Fibroblast of lung (primary cell): ENCODE results near the gene MUSTN1. TPM values are rescaled to one million over a fixed set of nuclear protein-coding genes. Genes with fewer than 3 reads are reported as not detected.

Source experiments
- DNase-seq, 2 donors: peaks; one replicate each; pipeline versions ENCODE4 v3.0.0 to v3.0.0-alpha.2; 2010; ENCODE audit warnings: low read depth in 2 of 2
- H2AFZ ChIP-seq: 2 replicates; pipeline ENCODE4 v1.5.1; 2012; ENCODE audit warnings: low read length, control low read depth, inconsistent platforms
- H3K27ac ChIP-seq: 2 replicates; pipeline ENCODE4 v1.5.1; 2011; ENCODE audit warnings: low read length, control low read depth; ENCODE audit not compliant: insufficient read depth
- H3K27me3 ChIP-seq: 2 replicates; pipeline ENCODE4 v1.5.1; 2011; ENCODE audit warnings: mild to moderate bottlenecking, low read length; ENCODE audit not compliant: control insufficient read depth, insufficient read depth
- H3K36me3 ChIP-seq: 2 replicates; pipeline ENCODE4 v1.5.1; 2011; ENCODE audit warnings: low read length; ENCODE audit not compliant: control insufficient read depth, insufficient read depth
- H3K4me1 ChIP-seq: 2 replicates; pipeline ENCODE4 v1.5.1; 2011; ENCODE audit warnings: low read length; ENCODE audit not compliant: control insufficient read depth, insufficient read depth; ENCODE audit errors: extremely low read depth
- H3K4me2 ChIP-seq: 2 replicates; pipeline ENCODE4 v1.5.1; 2011; ENCODE audit warnings: low read length, control low read depth; ENCODE audit not compliant: insufficient read depth; ENCODE audit errors: extremely low read depth
- H3K4me3 ChIP-seq, 4 experiments: fragments of 200-600 bp in 1 of 4; sonication (generic) in 1 of 4; replicated peaks in 1 of 4; 2 replicates each; pipeline ENCODE4 v1.5.1; 2011 to 2016; ENCODE audit warnings: low read length in 4 of 4, low read depth in 3 of 4, mild to moderate bottlenecking in 3 of 4, control low read depth in 2 of 4, inconsistent platforms in 1 of 4, mixed read lengths in 1 of 4; ENCODE audit not compliant: insufficient read depth in 1 of 4; ENCODE audit errors: control extremely low read depth in 1 of 4
- H3K79me2 ChIP-seq: 2 replicates; pipeline ENCODE4 v1.5.1; 2012; ENCODE audit warnings: mild to moderate bottlenecking, low read length, inconsistent platforms; ENCODE audit not compliant: control insufficient read depth, insufficient read depth
- H3K9ac ChIP-seq: 2 replicates; pipeline ENCODE4 v1.5.1; 2011; ENCODE audit warnings: mild to moderate bottlenecking, low read length, control low read depth; ENCODE audit not compliant: insufficient read depth
- H3K9me3 ChIP-seq: 2 replicates; pipeline ENCODE4 v1.5.1; 2012; ENCODE audit warnings: low read depth, low read length; ENCODE audit not compliant: control insufficient read depth, insufficient read depth
- H4K20me1 ChIP-seq: 2 replicates; pipeline ENCODE4 v1.5.1; 2011; ENCODE audit warnings: low read length; ENCODE audit not compliant: control insufficient read depth, insufficient read depth; ENCODE audit errors: extremely low read depth
- EZH2 ChIP-seq: IDR thresholded peaks from 2 replicates; pipeline ENCODE4 v1.5.1; 2012; ENCODE audit warnings: low read length, control low read depth, mild to moderate bottlenecking; ENCODE audit errors: missing control alignments
- polyA plus RNA-seq, 2 donors: library from polyadenylated mRNA; depleted of rRNA in 1 of 2; stranded (reverse) in 1 of 2; unstranded in 1 of 2; fragments of >200 nt; gene quantifications; 2 replicates each; pipeline ENCODE4 v1.2.1, GENCODE V29; 2011 to 2012; ENCODE audit warnings: missing spikeins in 1 of 2
- total RNA-seq: library from RNA; depleted of rRNA; stranded (reverse); fragments of >200 nt; gene quantifications from 2 replicates; pipeline ENCODE4 v1.2.1, GENCODE V29; 2014
- TF ChIP-seq, protein P1 (sequence below), 2 donors: IDR thresholded peaks in 1 of 2; conservative IDR thresholded peaks in 1 of 2; 1 replicate in 1 of 2; 2 replicates in 1 of 2; pipeline ENCODE4 v1.5.1; 2011 to 2012; ENCODE audit warnings: low read length in 2 of 2, control low read depth in 1 of 2, inconsistent platforms in 1 of 2, low read depth in 1 of 2, mild to moderate bottlenecking in 1 of 2

Gene MUSTN1
- total and polyA plus RNA-seq, 2 donors (not counting 1 experiment from before 2014, with no cell fraction given) = 3.2 TPM; not detected in 1

DNA sequence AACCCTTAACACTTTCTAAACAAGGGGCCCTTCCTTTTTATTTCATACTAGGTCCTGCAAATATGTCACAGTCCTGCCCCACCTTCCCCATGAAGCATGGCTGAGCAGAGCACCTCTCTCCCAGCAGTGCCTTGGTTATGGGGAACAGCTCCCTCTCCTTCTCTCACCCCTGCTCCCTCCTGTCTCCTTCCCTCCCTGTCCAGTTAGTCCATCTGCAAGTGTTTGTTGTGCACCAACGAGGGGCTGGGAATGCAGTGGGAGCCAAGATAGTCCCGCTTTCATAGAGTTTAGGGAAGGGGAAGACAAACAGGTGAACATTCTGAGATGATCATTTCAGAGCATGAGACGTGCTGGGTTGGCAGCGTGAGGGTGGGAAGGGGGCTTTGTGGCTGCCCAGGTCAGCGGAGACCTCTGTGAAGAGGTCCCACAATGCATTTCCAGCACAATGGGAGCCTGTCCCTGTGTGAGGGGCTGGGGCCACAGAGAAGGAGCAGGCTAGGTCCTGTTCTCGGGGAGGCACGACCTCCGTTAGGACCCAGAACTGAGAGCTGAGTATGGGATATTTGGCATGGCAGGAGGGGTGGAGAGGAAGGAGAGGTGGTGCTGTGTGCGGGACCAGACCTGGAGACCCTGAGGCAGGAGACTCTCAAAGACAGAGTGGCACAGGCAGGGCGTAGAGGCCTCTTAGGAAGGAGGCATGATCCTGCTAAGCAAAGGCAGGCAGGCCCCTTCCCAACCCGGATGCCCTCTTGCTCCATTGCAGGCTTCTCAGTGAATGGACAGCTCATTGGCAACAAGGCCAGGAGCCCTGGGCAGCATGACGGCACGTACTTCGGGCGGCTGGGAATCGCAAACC is 45.7 kb downstream of the MUSTN1 start:
- no peak overlapping the region for H3K27ac ChIP-seq
- H3K4me1 ChIP-seq = no peaks in the 10 kb centered on the region
- no peaks in the 10 kb centered on the region for H3K9me3 ChIP-seq
- no peak overlapping the region for H3K4me2 ChIP-seq
- H3K79me2 ChIP-seq = no peaks in the 10 kb centered on the region
- H4K20me1 ChIP-seq = no peaks in the 10 kb centered on the region
- peaks cover 11% of the 10 kb centered on the region for H3K27me3 ChIP-seq
- DNase-seq = no peak
- TF ChIP-seq, protein P1, sequence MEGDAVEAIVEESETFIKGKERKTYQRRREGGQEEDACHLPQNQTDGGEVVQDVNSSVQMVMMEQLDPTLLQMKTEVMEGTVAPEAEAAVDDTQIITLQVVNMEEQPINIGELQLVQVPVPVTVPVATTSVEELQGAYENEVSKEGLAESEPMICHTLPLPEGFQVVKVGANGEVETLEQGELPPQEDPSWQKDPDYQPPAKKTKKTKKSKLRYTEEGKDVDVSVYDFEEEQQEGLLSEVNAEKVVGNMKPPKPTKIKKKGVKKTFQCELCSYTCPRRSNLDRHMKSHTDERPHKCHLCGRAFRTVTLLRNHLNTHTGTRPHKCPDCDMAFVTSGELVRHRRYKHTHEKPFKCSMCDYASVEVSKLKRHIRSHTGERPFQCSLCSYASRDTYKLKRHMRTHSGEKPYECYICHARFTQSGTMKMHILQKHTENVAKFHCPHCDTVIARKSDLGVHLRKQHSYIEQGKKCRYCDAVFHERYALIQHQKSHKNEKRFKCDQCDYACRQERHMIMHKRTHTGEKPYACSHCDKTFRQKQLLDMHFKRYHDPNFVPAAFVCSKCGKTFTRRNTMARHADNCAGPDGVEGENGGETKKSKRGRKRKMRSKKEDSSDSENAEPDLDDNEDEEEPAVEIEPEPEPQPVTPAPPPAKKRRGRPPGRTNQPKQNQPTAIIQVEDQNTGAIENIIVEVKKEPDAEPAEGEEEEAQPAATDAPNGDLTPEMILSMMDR (conservative IDR thresholded peaks at IDR 0.05 in 1 of 2, IDR thresholded peaks at IDR 0.05 in 1 of 2; ENCODE audit: low read depth in 1 of 2, low read length in 2 of 2) = no peak
- no peak for TF ChIP-seq EZH2
- no peak overlapping the region for H3K9ac ChIP-seq
- no peak overlapping the region for H2AFZ ChIP-seq
- no peak overlapping the region for H3K4me3 ChIP-seq
- no peaks in the 10 kb centered on the region for H3K36me3 ChIP-seq

DNA sequence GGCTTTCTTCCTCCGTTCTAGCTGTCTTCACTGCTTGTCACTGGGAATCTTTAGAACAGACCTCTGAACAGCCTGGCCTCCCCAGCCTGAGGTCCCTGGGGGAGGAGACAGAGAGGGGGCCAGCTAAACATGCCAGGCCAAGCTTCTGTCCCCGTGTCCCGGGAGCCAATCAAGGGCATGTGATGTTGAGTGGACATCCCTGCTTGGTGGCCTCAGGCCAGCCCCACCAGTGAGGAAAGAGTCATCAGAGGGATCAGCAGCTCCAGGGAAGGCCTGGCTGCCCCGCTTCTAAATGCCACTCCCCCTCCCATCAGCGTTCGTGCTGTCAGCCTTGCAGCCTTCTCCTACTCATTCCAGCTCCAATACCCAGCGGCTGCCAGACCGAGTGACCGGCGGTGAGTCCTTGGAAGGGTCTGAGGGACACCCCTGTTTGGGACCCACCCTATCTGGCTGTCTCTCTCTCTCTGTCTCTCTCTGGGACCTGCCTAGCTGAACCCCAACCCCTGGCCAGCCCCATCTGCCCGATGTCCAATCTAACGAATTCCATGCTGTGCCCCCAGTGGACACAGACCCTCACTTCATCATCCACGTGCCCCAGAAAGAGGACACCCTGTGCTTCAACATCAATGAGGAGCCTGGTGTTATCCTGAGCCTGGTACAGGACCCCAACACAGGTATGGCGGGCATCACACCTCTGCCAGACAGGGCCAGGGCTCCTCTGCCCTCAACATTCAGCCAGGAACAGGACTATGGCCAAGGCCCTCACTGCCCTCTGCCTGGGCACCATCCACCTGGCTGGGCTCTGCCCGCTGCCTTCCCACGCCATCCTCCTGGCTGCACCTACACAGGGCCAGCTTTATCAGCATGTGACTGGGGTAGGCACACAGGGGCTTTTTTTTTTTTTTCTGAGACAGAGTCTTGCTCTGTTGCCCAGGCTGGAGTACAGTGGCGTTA is 46.9 kb downstream of the MUSTN1 start:
- H2AFZ ChIP-seq = no peak overlapping the region
- DNase-seq = no peak

More for the DNA sequence above, 46.9 kb downstream of the MUSTN1 start:
- Histone ChIP-seq H3K36me3 (no peaks in the 10 kb centered on the region), H3K27ac (no peak overlapping the region), H3K4me1 (no peaks in the 10 kb centered on the region), H3K4me3 (no peak overlapping the region), H3K9me3 (no peaks in the 10 kb centered on the region), H3K9ac (no peak overlapping the region), H3K27me3 (peaks cover 11% of the 10 kb centered on the region), H3K79me2 (no peaks in the 10 kb centered on the region), H4K20me1 (no peaks in the 10 kb centered on the region), H3K4me2 (no peak overlapping the region)
- TF ChIP-seq, protein P1 (conservative IDR thresholded peaks at IDR 0.05 in 1 of 2, IDR thresholded peaks at IDR 0.05 in 1 of 2; ENCODE audit: low read depth in 1 of 2, low read length in 2 of 2) = no peak
- no peak for TF ChIP-seq EZH2
